Endothelial cell of umbilical vein (primary cell): ENCODE results near the gene PLA2G2D. TPM values are rescaled to one million over a fixed set of nuclear protein-coding genes. Genes with fewer than 3 reads are reported as not detected.

ENCODE experiments used
- BruUV-seq: library from RNA; stranded (reverse); fragments of 400-500 nt; replicated peaks from 2 replicates; lab custom pipeline; 2021; lab: Mats Ljungman, UMichigan
- CTCF ChIA-PET: fragments of 300-600, 350-600 bp; sonication (Branson Sonifier 250); formaldehyde crosslinking; loops from one replicate; lab custom pipeline; 2021; ENCODE audit warnings: antibody characterized with exemption, inconsistent platforms; lab: Charles Lee
- POLR2A ChIA-PET: fragments of 300-600, 350-600 bp; sonication (Branson Sonifier 250); formaldehyde crosslinking; loops from one replicate; lab custom pipeline; 2021; ENCODE audit warnings: antibody characterized with exemption, inconsistent platforms; lab: Charles Lee
- DNase-seq: peaks from one replicate; pipeline ENCODE4 v3.0.0-alpha.2; 2011; ENCODE audit warnings: low read depth, low spot score
- FAIRE-seq: peaks from 2 replicates; lab custom pipeline; 2011; peaks lifted over from hg19 to GRCh38; lab: Jason Lieb, UNC
- H2AFZ ChIP-seq: 2 replicates; pipeline ENCODE4 v1.6.0; 2012; ENCODE audit warnings: low read depth, low read length, control low read depth, inconsistent platforms
- H3K27ac ChIP-seq: 2 replicates; pipeline ENCODE4 v1.5.1; 2011; ENCODE audit warnings: low read depth, mild to moderate bottlenecking, control low read depth, low read length, moderate library complexity; ENCODE audit not compliant: insufficient read depth
- H3K27me3 ChIP-seq, 2 experiments: 2 replicates each; pipeline versions ENCODE4 v1.6.0 to v1.6.1; 2011; ENCODE audit warnings: low read length in 2 of 2, mixed read lengths in 1 of 2; ENCODE audit not compliant: control insufficient read depth in 2 of 2, insufficient read depth in 2 of 2
- H3K36me3 ChIP-seq, 2 experiments: 2 replicates in 1 of 2; 3 replicates in 1 of 2; pipeline ENCODE4 v1.5.1; 2011; ENCODE audit warnings: low read length in 2 of 2, mild to moderate bottlenecking in 1 of 2, moderate library complexity in 1 of 2; ENCODE audit not compliant: control insufficient read depth in 2 of 2, insufficient read depth in 2 of 2; ENCODE audit errors: extremely low read depth in 1 of 2
- H3K4me1 ChIP-seq: 3 replicates; pipeline ENCODE4 v1.5.1; 2011; ENCODE audit warnings: mild to moderate bottlenecking, low read length; ENCODE audit not compliant: control insufficient read depth, insufficient read depth; ENCODE audit errors: extremely low read depth
- H3K4me2 ChIP-seq: 2 replicates; pipeline ENCODE4 v1.6.1; 2011; ENCODE audit warnings: low read length, control low read depth, mixed read lengths; ENCODE audit not compliant: insufficient read depth
- H3K4me3 ChIP-seq, 3 experiments: fragments of 200-600 bp in 1 of 3; sonication (generic), shearing (Covaris generic) in 1 of 3; replicated peaks in 1 of 3; 2 replicates each; pipeline ENCODE4 v1.5.1; 2011 to 2016; ENCODE audit warnings: control low read depth in 3 of 3, low read length in 3 of 3, mild to moderate bottlenecking in 2 of 3, inconsistent platforms in 1 of 3, low read depth in 1 of 3, moderate library complexity in 1 of 3; ENCODE audit not compliant: insufficient read depth in 1 of 3
- H3K79me2 ChIP-seq: 2 replicates; pipeline ENCODE4 v1.6.0; 2012; ENCODE audit warnings: low read length, inconsistent platforms; ENCODE audit not compliant: control insufficient read depth, insufficient read depth
- H3K9ac ChIP-seq: replicated peaks from 2 replicates; pipeline ENCODE3; 2011; ENCODE audit warnings: low read length, control low read depth; ENCODE audit not compliant: insufficient read depth; ENCODE audit errors: extremely low read depth
- H3K9me1 ChIP-seq: replicated peaks from 3 replicates; pipeline ENCODE4 v1.6.0; 2011; ENCODE audit warnings: mild to moderate bottlenecking, low read length; ENCODE audit not compliant: control insufficient read depth, insufficient read depth; ENCODE audit errors: extremely low read depth
- H3K9me3 ChIP-seq: replicated peaks from 2 replicates; pipeline ENCODE4 v1.5.1; 2012; ENCODE audit warnings: low read length, inconsistent platforms; ENCODE audit not compliant: control insufficient read depth, insufficient read depth
- H4K20me1 ChIP-seq: replicated peaks from 2 replicates; pipeline ENCODE3; 2011; ENCODE audit warnings: mild to moderate bottlenecking, low read length; ENCODE audit not compliant: control insufficient read depth, insufficient read depth; ENCODE audit errors: extremely low read depth
- CTCF ChIP-seq, 2 donors: IDR thresholded peaks; 1 replicate in 1 of 2; 2 replicates in 1 of 2; pipeline ENCODE4 v1.5.1; 2011; ENCODE audit warnings: low read length in 2 of 2, mild to moderate bottlenecking in 2 of 2, moderate library complexity in 2 of 2, control low read depth in 1 of 2, inconsistent platforms in 1 of 2, low read depth in 1 of 2; ENCODE audit not compliant: insufficient read depth in 1 of 2; ENCODE audit errors: extremely low read depth in 1 of 2
- EZH2 ChIP-seq: IDR thresholded peaks from 2 replicates; pipeline ENCODE4 v1.6.1; 2012; ENCODE audit warnings: borderline replicate concordance, low read depth, mild to moderate bottlenecking, moderate library complexity, low read length, inconsistent platforms; ENCODE audit not compliant: severe bottlenecking
- FOS ChIP-seq: IDR thresholded peaks from 2 replicates; pipeline ENCODE4 v1.6.1; 2011; ENCODE audit warnings: mild to moderate bottlenecking, low read length, moderate library complexity, borderline replicate concordance; ENCODE audit not compliant: insufficient read depth
- GATA2 ChIP-seq: IDR thresholded peaks from 2 replicates; pipeline ENCODE4 v1.7.0; 2011; ENCODE audit warnings: low read depth, mild to moderate bottlenecking, moderate library complexity, mixed read lengths, low read length; ENCODE audit not compliant: insufficient read length, insufficient read depth
- JUN ChIP-seq: IDR thresholded peaks from 2 replicates; pipeline ENCODE4 v1.6.1; 2011; ENCODE audit warnings: borderline replicate concordance, low read depth; ENCODE audit not compliant: insufficient read length, insufficient read depth
- MYC ChIP-seq: IDR thresholded peaks from one replicate; pipeline ENCODE4 v1.6.1; 2011; ENCODE audit warnings: mild to moderate bottlenecking, low read depth, low read length
- POLR2A ChIP-seq: IDR thresholded peaks from 2 replicates; pipeline ENCODE4 v1.6.1; 2012; ENCODE audit warnings: low read depth, mild to moderate bottlenecking, control low read depth, low read length
- POLR2AphosphoS5 ChIP-seq: IDR thresholded peaks from 2 replicates; pipeline ENCODE4 v1.6.1; 2012; ENCODE audit warnings: low read depth, mild to moderate bottlenecking, control low read depth, low read length, moderate library complexity; ENCODE audit not compliant: insufficient read depth
- dilution Hi-C: fragments of 300-500 bp; cut with MboI; formaldehyde crosslinking; loops from one replicate; pipeline ENCODE4 v1.15.0; 2019; ENCODE audit warnings: low sequenced_read_pairs; ENCODE audit not compliant: extremely low pct_ligation_motif_present
- intact Hi-C: fragments of 100-400 bp; cut with micrococcal nuclease; formaldehyde crosslinking; loops from one replicate; pipeline ENCODE4 v1.10.0; 2022
- polyA plus RNA-seq, 4 experiments: library from polyadenylated mRNA; depleted of rRNA in 3 of 4; stranded (reverse) in 3 of 4; unstranded in 1 of 4; fragments of >200 nt; gene quantifications; 2 replicates each; pipeline versions ENCODE4 v1.2.1 to v1.2.3, GENCODE V29; 2011 to 2012; ENCODE audit warnings: missing spikeins in 1 of 4
- total RNA-seq: library from RNA; stranded (reverse); gene quantifications from 2 replicates; pipeline ENCODE4 v1.2.3, GENCODE V29; 2021
- TF ChIP-seq, protein P1 (sequence below): IDR thresholded peaks from 2 replicates; pipeline ENCODE4 v1.6.1; 2011; ENCODE audit not compliant: insufficient read depth, insufficient read length

PLA2G2D gene
- total and polyA plus RNA-seq, 2 donors (not counting 3 experiments of a cell fraction or from before 2014, with no cell fraction given) = not detected

- CTCF ChIA-PET = interaction anchor here (0.7 kb wide), 1 partner anchor 102 kb away, joined by 3 read pairs; no protein-coding TSS in a partner anchor
- dilution Hi-C loops = no loop called here
- no peak overlapping the region for H2AFZ ChIP-seq
These were observed 39.6 kb downstream of the PLA2G2D start for GRCh38 chr1:20079661-20080305.

DNA sequence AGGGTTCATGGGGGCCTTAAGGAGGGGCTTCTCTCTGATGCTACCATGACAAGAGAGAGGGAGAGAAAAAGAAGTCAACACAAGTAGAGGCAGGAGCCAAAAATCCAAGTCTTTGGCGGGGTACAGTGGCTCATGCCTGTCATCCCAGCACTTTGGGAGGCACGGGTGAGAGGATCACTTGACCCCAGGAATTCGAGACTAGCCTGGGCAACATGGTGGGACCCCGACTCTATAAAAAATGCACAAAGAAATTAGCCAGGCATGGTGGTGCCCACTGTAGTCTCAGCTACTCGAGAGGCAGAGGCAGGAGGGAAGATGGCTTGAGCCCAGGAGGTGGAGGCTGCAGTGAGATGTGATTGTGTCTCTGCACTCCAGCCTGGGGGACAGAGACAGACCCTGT lies 40.6 kb downstream of the PLA2G2D start:
- dilution Hi-C loops = no loop called here
- FAIRE-seq (no peak), DNase-seq (no peak)
- Histone ChIP-seq H3K9ac (no peak overlapping the region), H3K4me3 (no peak overlapping the region), H3K79me2 (no peaks in the 10 kb centered on the region), H3K36me3 (no peaks in the 10 kb centered on the region), H3K9me3 (no peaks in the 10 kb centered on the region), H3K4me2 (no peak overlapping the region), H4K20me1 (no peaks in the 10 kb centered on the region), H2AFZ (no peak overlapping the region), H3K27ac (no peak overlapping the region), H3K4me1 (peaks cover 6% of the 10 kb centered on the region), H3K9me1 (no peaks in the 10 kb centered on the region), H3K27me3 (no peaks in the 10 kb centered on the region)
- BruUV-seq = no TSS peak
- TF ChIP-seq POLR2A (no peak), FOS (no peak), JUN (no peak), CTCF (IDR thresholded peaks at IDR 0.05; ENCODE audit: extremely low read depth in 1 of 2, insufficient read depth in 1 of 2, low read depth in 1 of 2, low read length in 2 of 2) (no peak), POLR2AphosphoS5 (no peak), GATA2 (no peak), MYC (no peak), EZH2 (no peak)
- TF ChIP-seq, protein P1, sequence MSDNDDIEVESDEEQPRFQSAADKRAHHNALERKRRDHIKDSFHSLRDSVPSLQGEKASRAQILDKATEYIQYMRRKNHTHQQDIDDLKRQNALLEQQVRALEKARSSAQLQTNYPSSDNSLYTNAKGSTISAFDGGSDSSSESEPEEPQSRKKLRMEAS = no peak
- CTCF ChIA-PET = interaction anchor here (0.7 kb wide), 1 partner anchor 101 kb away, joined by 3 read pairs; no protein-coding TSS in a partner anchor
- intact Hi-C loops = no loop called here
- POLR2A ChIA-PET = no interaction called here

More at GRCh38 chr1:20079661-20080305, 39.6 kb downstream of the PLA2G2D start:
- no peak overlapping the region for H3K27ac ChIP-seq
- H4K20me1 ChIP-seq = no peaks in the 10 kb centered on the region
- H3K9me1 ChIP-seq = no peaks in the 10 kb centered on the region
- BruUV-seq = no TSS peak
- no peaks in the 10 kb centered on the region for H3K36me3 ChIP-seq
- DNase-seq = no peak
- H3K27me3 ChIP-seq = no peaks in the 10 kb centered on the region
- H3K4me2 ChIP-seq = no peak overlapping the region
- POLR2A ChIA-PET = no interaction called here
- FAIRE-seq = no peak
- no peak overlapping the region for H3K9ac ChIP-seq
- no peak overlapping the region for H3K4me3 ChIP-seq
- intact Hi-C loops = no loop called here
- H3K79me2 ChIP-seq = no peaks in the 10 kb centered on the region
- TF ChIP-seq, protein P1 = no peak
- TF ChIP-seq POLR2AphosphoS5 (no peak), POLR2A (no peak)
- peaks cover 6% of the 10 kb centered on the region for H3K4me1 ChIP-seq
- no peaks in the 10 kb centered on the region for H3K9me3 ChIP-seq
